ENCODE measurements around the gene GBX1.

Gene GBX1

GRCh38 chr7:151114151-151115090 is 53.1 kb downstream of the GBX1 start:
- DNase-seq (ENCODE audit: low read depth): no peak

GRCh38 chr7:151113344-151114150 is 53.9 kb downstream of the GBX1 start:
- peak; percentile 15 for DNase-seq (ENCODE audit: low read depth)

- DNase-seq (ENCODE audit: low read depth): no peak
These were observed 56.4 kb downstream of the GBX1 start for GRCh38 chr7:151110941-151111645.

GRCh38 chr7:151110236-151110940 is 57.1 kb downstream of the GBX1 start:
- no peak for DNase-seq (ENCODE audit: low read depth)

GRCh38 chr7:151109094-151110048 is 58.1 kb downstream of the GBX1 start:
- DNase-seq (ENCODE audit: low read depth): no peak

DNA sequence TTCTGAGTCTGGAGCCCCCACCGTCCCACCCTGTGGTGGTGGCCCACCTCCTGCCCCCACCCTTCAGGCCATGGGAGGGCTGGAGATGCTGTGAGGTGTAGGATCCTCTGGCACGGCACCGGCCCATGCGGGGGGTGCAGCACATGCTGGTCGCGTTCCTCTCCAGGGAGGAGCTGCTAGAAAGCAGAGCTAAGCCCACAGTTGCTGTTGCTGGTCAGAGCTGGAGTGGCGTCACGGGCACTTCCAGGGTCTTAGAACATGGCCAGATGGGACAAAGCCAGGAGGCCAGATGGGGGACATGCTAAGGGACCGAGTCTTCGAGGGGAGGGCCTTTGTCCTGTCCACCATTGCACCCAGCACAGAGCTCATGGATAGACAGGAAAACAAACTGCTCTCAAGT is 59.6 kb downstream of the GBX1 start:
- no peak for DNase-seq (ENCODE audit: low read depth)

- DNase-seq (ENCODE audit: low read depth): peak; percentile 86
These were observed 62.9 kb downstream of the GBX1 start for GRCh38 chr7:151104411-151105235.

GRCh38 chr7:151103973-151104372 is 63.5 kb downstream of the GBX1 start:
- DNase-seq (ENCODE audit: low read depth): no peak

DNA sequence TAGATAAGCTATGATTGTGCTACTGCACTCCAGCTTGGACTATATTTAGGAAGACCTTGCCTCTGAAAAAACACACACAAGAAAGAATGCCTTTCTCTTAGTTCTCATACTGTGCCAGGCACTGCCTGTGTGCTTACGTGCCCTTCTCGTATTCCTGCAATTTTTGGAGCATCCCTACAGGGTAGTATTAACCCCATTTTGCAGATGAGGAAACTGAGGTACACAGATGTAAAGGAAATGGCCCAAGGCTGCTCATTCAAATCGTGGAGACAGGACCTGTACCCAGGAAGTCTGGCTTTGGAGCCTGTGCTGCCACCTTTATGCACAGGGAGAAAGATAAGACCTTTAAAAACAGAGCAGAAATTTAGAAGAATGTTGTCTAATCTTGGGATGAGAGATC is 64.5 kb downstream of the GBX1 start:
- no peak for DNase-seq (ENCODE audit: low read depth)

- DNase-seq (ENCODE audit: low read depth): no peak
These were observed 65.7 kb downstream of the GBX1 start for GRCh38 chr7:151101621-151102396.

- DNase-seq (ENCODE audit: low read depth): no peak
These were observed 66.6 kb downstream of the GBX1 start for GRCh38 chr7:151100921-151101320.

- no peak for DNase-seq (ENCODE audit: low read depth)
These were observed 67.8 kb downstream of the GBX1 start for GRCh38 chr7:151099486-151100211.

Data from stromal cell of bone marrow (primary cell).